Embryonic facial prominence (tissue), 1 donor: ENCODE data around the gene LRCOL1.

ENCODE experiments used
- DNase-seq: peaks from one replicate; pipeline ENCODE4 v3.0.0-alpha.2; 2016; ENCODE audit errors: extremely low spot score

Gene LRCOL1

GRCh38 chr12:132582582-132583410, 27.6 kb downstream of the LRCOL1 start:
- DNase-seq: no peak

GRCh38 chr12:132582058-132582420, 28.3 kb downstream of the LRCOL1 start:
- DNase-seq: no peak

- DNase-seq: no peak
Measured at GRCh38 chr12:132581348-132582057, 28.9 kb downstream of the LRCOL1 start.

- no peak for DNase-seq
Measured at GRCh38 chr12:132580701-132581292, 29.6 kb downstream of the LRCOL1 start.

- DNase-seq: no peak
Measured at GRCh38 chr12:132579744-132580143, 30.6 kb downstream of the LRCOL1 start.

- no peak for DNase-seq
Measured at GRCh38 chr12:132578826-132579225, 31.6 kb downstream of the LRCOL1 start.

- DNase-seq: no peak
Measured at GRCh38 chr12:132578118-132578517, 32.3 kb downstream of the LRCOL1 start.

GRCh38 chr12:132577191-132577920, 33.0 kb downstream of the LRCOL1 start:
- DNase-seq: no peak

GRCh38 chr12:132576701-132577100, 33.7 kb downstream of the LRCOL1 start:
- DNase-seq: no peak

- no peak for DNase-seq
Measured at GRCh38 chr12:132575661-132576060, 34.7 kb downstream of the LRCOL1 start.

GRCh38 chr12:132574271-132574996, 35.9 kb downstream of the LRCOL1 start:
- no peak for DNase-seq

- DNase-seq: no peak
Measured at GRCh38 chr12:132572801-132573760, 37.3 kb downstream of the LRCOL1 start.

GRCh38 chr12:132572106-132572505, 38.3 kb downstream of the LRCOL1 start:
- DNase-seq: no peak

GRCh38 chr12:132571598-132571997, 38.8 kb downstream of the LRCOL1 start:
- DNase-seq: no peak

- no peak for DNase-seq
Measured at GRCh38 chr12:132571051-132571450, 39.3 kb downstream of the LRCOL1 start.

GRCh38 chr12:132570635-132571034, 39.7 kb downstream of the LRCOL1 start:
- no peak for DNase-seq

GRCh38 chr12:132569856-132570480, 40.4 kb downstream of the LRCOL1 start:
- no peak for DNase-seq

- no peak for DNase-seq
Measured at GRCh38 chr12:132568826-132569480, 41.4 kb downstream of the LRCOL1 start.

- DNase-seq: no peak
Measured at GRCh38 chr12:132568301-132568700, 42.1 kb downstream of the LRCOL1 start.
